Esophagus squamous epithelium (tissue), 5 donors: ENCODE results near the gene LTBP3. TPM values are rescaled to one million over a fixed set of nuclear protein-coding genes. Genes with fewer than 3 reads are reported as not detected.
A peak's percentile ranks its signal among the peaks of the same experiment; 100 is the strongest.

ENCODE experiments used
- DNase-seq: peaks from one replicate; lab custom pipeline; 2025; lab: John Stamatoyannopoulos, UW
- H3K27ac ChIP-seq, 4 donors: fragments of 200-600 bp; sonication (generic); one replicate each; pipeline ENCODE4 v1.5.1; 2016 to 2019; ENCODE audit warnings: mild to moderate bottlenecking in 1 of 4
- H3K27me3 ChIP-seq, 4 donors: fragments of 200-600 bp; sonication (generic); 1 replicate in 3 of 4; 2 replicates in 1 of 4; pipeline versions ENCODE4 v1.5.1 to v1.6.0; 2017 to 2021; ENCODE audit warnings: antibody characterized with exemption in 1 of 4
- H3K36me3 ChIP-seq, 3 donors: fragments of 200-600 bp; sonication (generic); one replicate each; pipeline ENCODE4 v1.5.1; 2016 to 2019
- H3K4me1 ChIP-seq, 3 donors: fragments of 200-600 bp; sonication (generic); one replicate each; pipeline ENCODE4 v1.5.1; 2017 to 2019
- H3K4me3 ChIP-seq, 4 donors: fragments of 200-600 bp; sonication (generic); 1 replicate in 3 of 4; 2 replicates in 1 of 4; pipeline ENCODE4 v1.5.1; 2016 to 2019; ENCODE audit warnings: mild to moderate bottlenecking in 2 of 4, moderate library complexity in 1 of 4
- H3K9me3 ChIP-seq, 3 donors: fragments of 200-600 bp; sonication (generic); one replicate each; pipeline ENCODE4 v1.5.1; 2016 to 2019
- POLR2A ChIP-seq, 4 donors: fragments of 450-650 bp; IDR thresholded peaks; one replicate each; pipeline ENCODE4 v1.6.1; 2017; ENCODE audit warnings: antibody characterized with exemption in 4 of 4, mild to moderate bottlenecking in 4 of 4, moderate library complexity in 3 of 4
- WGBS, 2 donors: methylation state at CpG; one replicate each; pipeline ENCODE4 v1.1.5; 2018; 5-methylcytosine and 5-hydroxymethylcytosine counted together
- intact Hi-C: fragments of 100-400 bp; cut with DNase I; formaldehyde crosslinking; loops from one replicate; pipeline ENCODE4 v1.15.0; 2022
- total RNA-seq, 4 donors: library from RNA; depleted of rRNA; stranded (reverse); fragments of >200 nt; gene quantifications; one replicate each; pipeline ENCODE4 v1.1.0, GENCODE V29; 2016
- TF ChIP-seq, protein P1 (sequence below), 6 experiments: fragments of 450-650 bp in 4 of 6; fragments of 200-600 bp in 2 of 6; sonication (generic) in 2 of 6; IDR thresholded peaks; one replicate each; pipeline ENCODE4 v1.5.1; 2016 to 2019; ENCODE audit warnings: antibody characterized with exemption in 6 of 6, mild to moderate bottlenecking in 4 of 6, moderate library complexity in 4 of 6
- donor health status: DM: yes; HTN: yes; CAD: no.

Gene LTBP3
- total RNA-seq, 4 donors from 2014 or later = 28.1 to 87.5 (median 54.0) TPM

DNA sequence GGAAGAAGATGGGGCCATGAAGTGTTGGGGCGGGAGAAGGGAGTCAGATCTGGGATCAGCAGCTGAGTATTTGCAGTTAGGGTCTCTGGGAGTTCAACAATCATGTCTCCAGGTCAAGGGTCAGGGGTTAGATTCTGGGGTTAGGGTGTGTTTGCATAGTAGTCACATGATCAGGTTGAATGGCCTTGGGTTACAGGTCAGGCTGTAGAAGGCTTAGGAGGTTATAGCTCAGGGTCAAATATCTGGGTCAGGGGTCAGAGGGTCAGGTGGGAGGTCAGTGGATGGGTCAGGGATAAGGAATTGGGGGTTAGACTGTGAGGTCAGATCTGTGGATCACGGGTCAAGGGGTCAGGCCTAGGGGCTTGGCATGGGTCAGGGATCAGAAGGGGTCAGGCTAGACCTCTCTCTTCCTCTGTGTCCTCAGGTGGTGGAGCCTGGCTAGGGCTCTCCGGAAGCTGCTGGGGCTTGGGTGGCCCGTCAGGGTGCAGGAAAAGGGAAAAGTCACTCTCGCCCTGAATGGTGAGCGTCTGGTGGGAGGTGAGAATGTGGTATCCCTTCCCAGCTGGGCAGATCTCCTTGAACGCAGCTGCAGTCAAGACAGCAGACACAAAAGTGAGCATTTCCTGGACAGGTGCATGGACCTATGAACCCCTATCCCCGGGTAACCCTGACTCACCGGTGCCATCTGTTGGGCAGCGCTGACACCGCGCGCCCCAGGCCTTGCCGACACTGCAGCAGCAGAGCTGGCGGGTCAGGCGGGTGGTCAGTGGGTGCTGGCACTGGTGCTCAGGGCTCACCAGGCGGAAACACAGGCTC lies 6.4 kb downstream of the LTBP3 start:
- 55 to 65% methylated on average over 12 of the region's 17 CpGs for WGBS, 2 donors
- H3K27me3 ChIP-seq = no peaks in the 10 kb centered on the region
- DNase-seq = no peak
- TF ChIP-seq, protein P1, sequence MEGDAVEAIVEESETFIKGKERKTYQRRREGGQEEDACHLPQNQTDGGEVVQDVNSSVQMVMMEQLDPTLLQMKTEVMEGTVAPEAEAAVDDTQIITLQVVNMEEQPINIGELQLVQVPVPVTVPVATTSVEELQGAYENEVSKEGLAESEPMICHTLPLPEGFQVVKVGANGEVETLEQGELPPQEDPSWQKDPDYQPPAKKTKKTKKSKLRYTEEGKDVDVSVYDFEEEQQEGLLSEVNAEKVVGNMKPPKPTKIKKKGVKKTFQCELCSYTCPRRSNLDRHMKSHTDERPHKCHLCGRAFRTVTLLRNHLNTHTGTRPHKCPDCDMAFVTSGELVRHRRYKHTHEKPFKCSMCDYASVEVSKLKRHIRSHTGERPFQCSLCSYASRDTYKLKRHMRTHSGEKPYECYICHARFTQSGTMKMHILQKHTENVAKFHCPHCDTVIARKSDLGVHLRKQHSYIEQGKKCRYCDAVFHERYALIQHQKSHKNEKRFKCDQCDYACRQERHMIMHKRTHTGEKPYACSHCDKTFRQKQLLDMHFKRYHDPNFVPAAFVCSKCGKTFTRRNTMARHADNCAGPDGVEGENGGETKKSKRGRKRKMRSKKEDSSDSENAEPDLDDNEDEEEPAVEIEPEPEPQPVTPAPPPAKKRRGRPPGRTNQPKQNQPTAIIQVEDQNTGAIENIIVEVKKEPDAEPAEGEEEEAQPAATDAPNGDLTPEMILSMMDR (IDR thresholded peaks at IDR 0.05) = peak; percentile 25 to 52 (median 42)
- TF ChIP-seq POLR2A (IDR thresholded peaks at IDR 0.05) = no peak
- peaks cover 31 to 70% (median 43%) of the 10 kb centered on the region in 3 donors for H3K4me1 ChIP-seq
- intact Hi-C loops = no loop called here
- H3K27ac ChIP-seq = peak overlapping the region; percentile 42 to 70 (median 59)
- H3K4me3 ChIP-seq = no peak overlapping the region
- H3K9me3 ChIP-seq = no peaks in the 10 kb centered on the region
- peaks cover 0 to 49% (median 0%) of the 10 kb centered on the region in 3 donors for H3K36me3 ChIP-seq

DNA sequence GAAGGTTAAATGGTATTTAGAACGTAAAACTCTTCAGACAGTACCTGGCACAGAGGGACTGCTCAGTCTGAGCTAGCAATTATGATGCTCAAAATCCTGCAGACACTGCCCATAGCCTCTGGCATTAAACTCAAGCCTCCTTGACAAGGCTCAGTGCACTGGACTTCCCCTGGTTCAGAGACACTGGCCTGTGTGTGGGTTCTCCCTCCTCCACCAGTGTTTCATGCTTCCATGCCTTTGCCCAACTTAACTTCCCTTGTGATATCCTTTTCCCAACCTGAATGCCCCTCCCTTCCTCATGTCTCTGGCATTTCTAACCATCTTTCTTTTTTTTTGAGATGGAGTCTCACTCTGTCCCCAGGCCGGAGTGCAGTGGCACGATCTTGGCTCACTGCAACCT lies 9.1 kb downstream of the LTBP3 start:
- intact Hi-C loops = loop anchor here (10.0 kb wide), 1 partner anchor 66 kb away; the partner anchor contains the start of genes MAP3K11 and PCNX3
- H3K27me3 ChIP-seq = no peaks in the 10 kb centered on the region
- WGBS, 2 donors = 51 to 76% methylated on average over 3 of the region's 3 CpGs
- H3K9me3 ChIP-seq = no peaks in the 10 kb centered on the region
- no peak overlapping the region for H3K27ac ChIP-seq
- no peak overlapping the region for H3K4me3 ChIP-seq
- H3K4me1 ChIP-seq = peaks cover 15 to 56% (median 25%) of the 10 kb centered on the region in 3 donors
- TF ChIP-seq, protein P1 (IDR thresholded peaks at IDR 0.05) = no peak
- TF ChIP-seq POLR2A (IDR thresholded peaks at IDR 0.05) = no peak
- DNase-seq = no peak
- peaks cover 0 to 47% (median 0%) of the 10 kb centered on the region in 3 donors for H3K36me3 ChIP-seq

DNA sequence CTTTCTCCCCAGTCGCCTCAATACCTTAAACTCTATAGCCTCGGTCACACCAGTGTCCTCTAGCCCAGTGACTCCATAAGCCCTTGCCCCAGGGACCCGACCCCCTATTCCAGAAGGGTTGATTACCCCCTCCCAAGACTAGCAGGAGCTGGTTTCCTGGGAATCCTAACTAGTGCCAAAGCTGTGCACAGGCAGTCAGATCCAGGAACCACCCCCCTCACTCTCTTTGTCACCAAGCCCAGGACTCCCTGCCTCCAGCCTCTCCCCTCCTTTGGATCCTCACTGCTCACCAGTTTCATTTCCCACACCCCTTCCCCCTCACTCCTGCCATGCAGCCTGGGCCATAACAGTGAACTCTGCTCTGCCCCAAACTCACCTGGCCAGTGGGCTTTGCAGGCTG lies 9.8 kb downstream of the LTBP3 start:
- WGBS, 2 donors = 87 to 89% methylated on average over 3 of the region's 3 CpGs
- TF ChIP-seq, protein P1 (IDR thresholded peaks at IDR 0.05) = no peak
- peaks cover 0 to 44% (median 0%) of the 10 kb centered on the region in 3 donors for H3K36me3 ChIP-seq
- intact Hi-C loops = loop anchor here (10.0 kb wide), 1 partner anchor 66 kb away; the partner anchor contains the start of genes MAP3K11 and PCNX3
- no peak for DNase-seq
- no peak overlapping the region for H3K27ac ChIP-seq
- no peaks in the 10 kb centered on the region for H3K9me3 ChIP-seq
- no peaks in the 10 kb centered on the region for H3K27me3 ChIP-seq
- H3K4me3 ChIP-seq = no peak overlapping the region
- peaks cover 12 to 49% (median 25%) of the 10 kb centered on the region in 3 donors for H3K4me1 ChIP-seq

DNA sequence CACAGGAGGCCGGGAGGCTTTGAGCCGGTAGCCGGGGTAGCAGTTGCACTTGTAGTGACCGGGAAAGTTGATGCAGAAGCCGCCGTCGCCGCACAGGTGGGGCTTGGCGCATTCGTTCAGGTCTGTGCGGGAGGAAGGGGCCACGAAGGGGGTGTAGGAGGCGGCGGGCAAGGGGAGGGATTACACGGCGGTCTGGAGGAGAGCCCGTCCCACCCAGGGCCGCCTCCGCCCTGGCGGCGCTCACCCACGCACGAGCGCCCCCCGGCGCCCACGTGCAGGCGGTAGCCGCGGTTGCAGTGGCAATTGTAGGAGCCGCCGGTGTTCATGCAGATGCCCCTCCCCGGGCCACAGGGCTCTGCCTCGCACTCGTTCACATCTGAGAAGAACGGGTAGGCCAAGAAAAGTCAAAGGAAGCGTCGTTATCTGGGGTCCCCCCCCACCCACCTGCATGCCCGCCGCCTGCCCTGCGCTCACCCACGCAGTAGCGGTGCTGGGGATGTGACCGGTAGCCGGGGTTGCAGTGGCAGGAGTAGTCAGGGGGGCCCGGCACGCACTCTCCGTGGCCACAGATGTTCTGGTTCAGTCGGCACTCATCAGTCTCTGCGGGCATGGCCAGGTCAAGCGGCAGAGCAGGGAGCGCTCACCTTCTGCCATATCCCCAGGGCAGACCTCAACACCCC lies 10.6 kb downstream of the LTBP3 start:
- DNase-seq = no peak
- H3K27me3 ChIP-seq = no peaks in the 10 kb centered on the region
- no peak overlapping the region for H3K27ac ChIP-seq
- no peak overlapping the region for H3K4me3 ChIP-seq
- H3K4me1 ChIP-seq = peaks cover 12 to 42% (median 24%) of the 10 kb centered on the region in 3 donors
- no peaks in the 10 kb centered on the region for H3K9me3 ChIP-seq
- WGBS, 2 donors = 88 to 100% methylated on average over 6 to 25 of the region's 52 CpGs
- TF ChIP-seq POLR2A (IDR thresholded peaks at IDR 0.05) = no peak
- TF ChIP-seq, protein P1 (IDR thresholded peaks at IDR 0.05) = no peak
- intact Hi-C loops = loop anchor here (10.0 kb wide), 1 partner anchor 67 kb away; the partner anchor contains the start of genes MAP3K11 and PCNX3
- peaks cover 0 to 44% (median 0%) of the 10 kb centered on the region in 3 donors for H3K36me3 ChIP-seq
